Body of pancreas (tissue), 4 donors: Measurements from ENCODE around the gene FGF14. TPM values are rescaled to one million over a fixed set of nuclear protein-coding genes. Genes with fewer than 3 reads are reported as not detected.
A peak's percentile ranks its signal among the peaks of the same experiment; 100 is the strongest.

Experiments
- ATAC-seq: fragments of 150-250 bp; one replicate; pipeline ENCODE4 v1.9.1; 2016
- DNase-seq, 4 donors: peaks; one replicate each; pipeline ENCODE4 v3.0.0-alpha.2; 2019
- H3K27ac ChIP-seq, 4 donors: fragments of 200-600 bp; sonication (generic); 1 replicate in 3 of 4; 2 replicates in 1 of 4; pipeline versions ENCODE4 v1.5.1 to v1.6.1; 2016 to 2019; ENCODE audit warnings: mild to moderate bottlenecking in 1 of 4, mixed read lengths in 1 of 4, moderate library complexity in 1 of 4
- H3K27me3 ChIP-seq, 2 donors: fragments of 200-600 bp; sonication (generic); one replicate each; pipeline ENCODE4 v1.6.0; 2016; ENCODE audit warnings: mild to moderate bottlenecking in 1 of 2
- H3K36me3 ChIP-seq, 2 donors: fragments of 200-600 bp; sonication (generic); replicated peaks in 1 of 2; 2 replicates each; pipeline ENCODE4 v1.5.1; 2016; ENCODE audit warnings: low read depth in 2 of 2; ENCODE audit not compliant: insufficient read depth in 1 of 2
- H3K4me1 ChIP-seq: fragments of 200-600 bp; sonication (generic); one replicate; pipeline ENCODE4 v1.6.0; 2016
- H3K4me3 ChIP-seq, 2 donors: fragments of 200-600 bp; sonication (generic); 1 replicate in 1 of 2; 2 replicates in 1 of 2; pipeline ENCODE4 v1.5.1; 2016 to 2019
- H3K9me3 ChIP-seq, 3 donors: fragments of 200-600 bp; sonication (generic); 1 replicate in 2 of 3; 2 replicates in 1 of 3; pipeline ENCODE4 v1.5.1; 2016
- POLR2A ChIP-seq, 3 donors: fragments of 450-650 bp; IDR thresholded peaks; one replicate each; pipeline ENCODE4 v1.6.1; 2016; ENCODE audit warnings: antibody characterized with exemption in 3 of 3, mild to moderate bottlenecking in 2 of 3
- WGBS, 2 donors: methylation state at CpG; one replicate each; pipeline ENCODE4 v1.1.5; 2017; 5-methylcytosine and 5-hydroxymethylcytosine counted together
- intact Hi-C: fragments of 100-400 bp; cut with DNase I; formaldehyde crosslinking; loops from one replicate; pipeline ENCODE4 v1.15.1; 2023
- total RNA-seq, 2 donors: library from RNA; depleted of rRNA; stranded (reverse); fragments of >200 nt; gene quantifications; one replicate each; pipeline ENCODE4 v1.1.0, GENCODE V29; 2016
- TF ChIP-seq, protein P1 (sequence below), 7 experiments: fragments of 450-650 bp in 4 of 7; fragments of 200-600 bp in 3 of 7; sonication (generic) in 3 of 7; IDR thresholded peaks; one replicate each; pipeline ENCODE4 v1.5.1; 2016 to 2019; ENCODE audit warnings: antibody characterized with exemption in 7 of 7

The FGF14 gene
- total RNA-seq, 2 donors from 2014 or later: under 0.01 to 0.52 TPM

DNA sequence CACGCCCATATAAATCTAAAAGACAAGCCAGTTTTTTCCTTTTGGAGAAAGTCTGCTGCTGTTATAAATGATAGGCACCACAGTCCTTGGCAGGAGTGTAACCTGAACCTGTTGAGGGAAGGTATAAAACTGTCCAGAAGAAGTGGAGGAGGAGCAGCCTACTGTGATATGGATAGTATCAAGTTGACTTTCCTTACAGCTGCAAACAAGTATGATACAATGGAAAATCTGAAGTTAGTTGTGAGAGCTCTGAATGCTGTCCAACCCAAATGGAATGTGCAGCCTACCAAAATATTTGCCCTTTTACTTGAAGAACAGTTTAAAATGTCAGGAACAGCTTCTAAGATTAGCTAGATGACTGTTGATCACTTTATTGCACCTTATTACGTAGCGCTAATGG lies 399.6 kb downstream of the FGF14 start:
- H3K9me3 ChIP-seq: no peaks in the 10 kb centered on the region
- intact Hi-C loops: no loop called here
- TF ChIP-seq, protein P1, sequence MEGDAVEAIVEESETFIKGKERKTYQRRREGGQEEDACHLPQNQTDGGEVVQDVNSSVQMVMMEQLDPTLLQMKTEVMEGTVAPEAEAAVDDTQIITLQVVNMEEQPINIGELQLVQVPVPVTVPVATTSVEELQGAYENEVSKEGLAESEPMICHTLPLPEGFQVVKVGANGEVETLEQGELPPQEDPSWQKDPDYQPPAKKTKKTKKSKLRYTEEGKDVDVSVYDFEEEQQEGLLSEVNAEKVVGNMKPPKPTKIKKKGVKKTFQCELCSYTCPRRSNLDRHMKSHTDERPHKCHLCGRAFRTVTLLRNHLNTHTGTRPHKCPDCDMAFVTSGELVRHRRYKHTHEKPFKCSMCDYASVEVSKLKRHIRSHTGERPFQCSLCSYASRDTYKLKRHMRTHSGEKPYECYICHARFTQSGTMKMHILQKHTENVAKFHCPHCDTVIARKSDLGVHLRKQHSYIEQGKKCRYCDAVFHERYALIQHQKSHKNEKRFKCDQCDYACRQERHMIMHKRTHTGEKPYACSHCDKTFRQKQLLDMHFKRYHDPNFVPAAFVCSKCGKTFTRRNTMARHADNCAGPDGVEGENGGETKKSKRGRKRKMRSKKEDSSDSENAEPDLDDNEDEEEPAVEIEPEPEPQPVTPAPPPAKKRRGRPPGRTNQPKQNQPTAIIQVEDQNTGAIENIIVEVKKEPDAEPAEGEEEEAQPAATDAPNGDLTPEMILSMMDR (IDR thresholded peaks at IDR 0.05): no peak
- TF ChIP-seq POLR2A (IDR thresholded peaks at IDR 0.05): no peak
- no peaks in the 10 kb centered on the region for H3K36me3 ChIP-seq
- H3K27ac ChIP-seq: no peak overlapping the region
- 64 to 65% methylated on average over 3 of the region's 3 CpGs for WGBS, 2 donors
- H3K27me3 ChIP-seq: no peaks in the 10 kb centered on the region
- ATAC-seq (no peak), DNase-seq (peak in 1 of 4 donors; percentile 5)
- H3K4me3 ChIP-seq: no peak overlapping the region
- no peaks in the 10 kb centered on the region for H3K4me1 ChIP-seq

DNA sequence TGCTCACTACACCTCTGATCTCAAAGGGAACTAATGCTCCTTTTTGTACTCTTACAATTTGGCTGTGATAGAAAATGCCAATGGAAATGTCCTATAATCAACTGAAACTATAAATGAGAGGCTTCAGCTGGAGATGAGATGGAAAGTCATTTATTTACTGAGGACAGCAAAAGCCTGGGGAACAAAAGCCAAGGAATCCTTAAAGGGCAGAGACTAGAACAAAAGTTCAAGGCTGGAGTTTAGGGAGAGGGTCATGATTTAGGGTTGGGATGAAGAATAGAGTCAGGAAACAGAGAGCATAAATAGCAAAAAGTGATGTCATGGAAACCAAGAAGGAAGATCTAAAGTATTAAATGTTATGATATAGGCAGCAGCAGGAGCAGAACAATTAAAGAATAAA lies 401.1 kb downstream of the FGF14 start:
- H3K27ac ChIP-seq: no peak overlapping the region
- DNase-seq (no peak), ATAC-seq (no peak)
- H3K9me3 ChIP-seq: no peaks in the 10 kb centered on the region
- intact Hi-C loops: no loop called here
- H3K36me3 ChIP-seq: no peaks in the 10 kb centered on the region
- TF ChIP-seq POLR2A (IDR thresholded peaks at IDR 0.05): no peak
- TF ChIP-seq, protein P1 (IDR thresholded peaks at IDR 0.05): no peak
- no peak overlapping the region for H3K4me3 ChIP-seq
- H3K27me3 ChIP-seq: no peaks in the 10 kb centered on the region
- no peaks in the 10 kb centered on the region for H3K4me1 ChIP-seq

DNA sequence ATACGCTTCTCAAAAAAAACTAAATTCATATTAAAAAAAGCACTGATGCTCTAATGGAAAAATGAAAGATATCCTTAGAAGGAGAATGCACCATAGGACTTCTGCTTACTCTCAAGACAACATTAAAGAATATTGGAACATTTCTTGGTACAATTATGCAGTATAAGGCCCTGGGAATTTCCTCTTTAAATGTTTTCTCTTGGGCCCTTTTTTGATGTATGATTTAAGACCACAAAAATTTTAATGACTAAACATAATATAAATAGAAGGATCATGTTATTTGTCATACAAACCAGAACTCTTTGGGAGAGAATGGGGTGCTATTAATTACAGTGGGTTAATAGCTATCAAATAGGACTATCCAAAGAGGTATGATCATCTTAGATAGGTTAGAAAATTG lies 403.7 kb downstream of the FGF14 start:
- H3K27me3 ChIP-seq: no peaks in the 10 kb centered on the region
- H3K4me3 ChIP-seq: no peak overlapping the region
- ATAC-seq: no peak
- H3K4me1 ChIP-seq: no peaks in the 10 kb centered on the region
- no peak for TF ChIP-seq POLR2A (IDR thresholded peaks at IDR 0.05)
- TF ChIP-seq, protein P1 (IDR thresholded peaks at IDR 0.05): no peak
- DNase-seq: no peak
- intact Hi-C loops: no loop called here
- no peak overlapping the region for H3K27ac ChIP-seq
- WGBS, 2 donors: 77 to 88% methylated on average over 1 of the region's 1 CpG
- H3K36me3 ChIP-seq: no peaks in the 10 kb centered on the region
- H3K9me3 ChIP-seq: no peaks in the 10 kb centered on the region

DNA sequence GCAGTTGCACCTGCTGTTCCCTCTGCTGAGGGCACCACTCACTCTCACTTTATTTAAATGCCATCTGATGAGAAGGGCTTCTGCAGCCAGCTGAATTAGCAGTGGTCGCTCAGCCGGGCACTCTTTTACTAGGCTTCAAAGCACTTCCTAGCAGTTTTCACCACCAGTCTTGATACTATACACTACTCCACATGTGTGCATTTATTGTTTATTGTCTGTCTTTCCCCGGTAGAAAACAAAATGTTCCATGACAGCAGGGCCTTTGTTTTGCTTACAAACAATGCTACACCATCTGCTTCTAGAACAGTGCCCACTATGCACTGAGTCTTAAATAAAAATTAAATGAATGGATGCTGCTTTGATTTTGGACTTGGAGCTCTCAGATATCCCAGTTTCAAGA lies 404.9 kb downstream of the FGF14 start:
- intact Hi-C loops: no loop called here
- 79 to 81% methylated on average over 3 of the region's 3 CpGs for WGBS, 2 donors
- H3K36me3 ChIP-seq: no peaks in the 10 kb centered on the region

DNA sequence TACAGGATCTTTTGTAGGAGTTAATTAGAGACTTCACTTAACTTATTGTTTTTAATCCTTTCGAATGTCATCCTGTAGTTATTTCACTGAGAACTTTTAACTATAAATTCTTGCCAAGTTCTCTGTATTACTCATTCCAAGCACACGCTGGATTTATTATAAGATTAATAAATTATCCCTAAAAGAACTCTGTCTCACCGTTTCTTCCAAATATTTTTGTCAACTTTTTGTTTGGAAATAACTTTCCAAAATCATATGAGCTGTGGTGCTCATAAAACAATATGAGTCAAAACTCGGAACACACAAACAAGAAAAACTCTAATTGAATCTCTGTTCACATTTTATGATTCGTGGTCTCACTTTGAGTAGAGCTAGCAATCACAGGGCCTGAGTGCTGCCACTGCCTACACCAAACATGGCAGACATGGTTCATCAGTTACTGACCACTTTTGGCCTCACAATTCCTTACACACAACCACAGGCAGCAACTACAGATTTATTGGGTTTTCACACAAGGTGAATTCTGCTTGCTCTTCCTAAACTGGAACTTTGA lies 412.0 kb downstream of the FGF14 start:
- Histone ChIP-seq H3K9me3 (no peaks in the 10 kb centered on the region), H3K27ac (no peak overlapping the region), H3K27me3 (no peaks in the 10 kb centered on the region), H3K4me3 (no peak overlapping the region), H3K4me1 (no peaks in the 10 kb centered on the region), H3K36me3 (no peaks in the 10 kb centered on the region)
- DNase-seq (no peak), ATAC-seq (no peak)
- 47 to 48% methylated on average over 5 of the region's 5 CpGs for WGBS, 2 donors
- intact Hi-C loops: no loop called here
- TF ChIP-seq POLR2A (IDR thresholded peaks at IDR 0.05): no peak
- TF ChIP-seq, protein P1 (IDR thresholded peaks at IDR 0.05): no peak

More for the DNA sequence above, 404.9 kb downstream of the FGF14 start:
- no peaks in the 10 kb centered on the region for H3K4me1 ChIP-seq
- no peak overlapping the region for H3K4me3 ChIP-seq
- ATAC-seq (no peak), DNase-seq (no peak)
- no peak overlapping the region for H3K27ac ChIP-seq
- H3K27me3 ChIP-seq: no peaks in the 10 kb centered on the region
- no peaks in the 10 kb centered on the region for H3K9me3 ChIP-seq
- TF ChIP-seq POLR2A (IDR thresholded peaks at IDR 0.05): no peak
- TF ChIP-seq, protein P1 (IDR thresholded peaks at IDR 0.05): no peak
